GM12801 (cell line): Measurements from ENCODE around the gene ZBTB7C.

Source experiments
- TF ChIP-seq, protein P1 (sequence below): IDR thresholded peaks from one replicate; pipeline ENCODE4 v1.5.1; 2011; ENCODE audit warnings: control low read depth; ENCODE audit not compliant: insufficient read length; ENCODE audit errors: extremely low read depth

ZBTB7C gene

DNA sequence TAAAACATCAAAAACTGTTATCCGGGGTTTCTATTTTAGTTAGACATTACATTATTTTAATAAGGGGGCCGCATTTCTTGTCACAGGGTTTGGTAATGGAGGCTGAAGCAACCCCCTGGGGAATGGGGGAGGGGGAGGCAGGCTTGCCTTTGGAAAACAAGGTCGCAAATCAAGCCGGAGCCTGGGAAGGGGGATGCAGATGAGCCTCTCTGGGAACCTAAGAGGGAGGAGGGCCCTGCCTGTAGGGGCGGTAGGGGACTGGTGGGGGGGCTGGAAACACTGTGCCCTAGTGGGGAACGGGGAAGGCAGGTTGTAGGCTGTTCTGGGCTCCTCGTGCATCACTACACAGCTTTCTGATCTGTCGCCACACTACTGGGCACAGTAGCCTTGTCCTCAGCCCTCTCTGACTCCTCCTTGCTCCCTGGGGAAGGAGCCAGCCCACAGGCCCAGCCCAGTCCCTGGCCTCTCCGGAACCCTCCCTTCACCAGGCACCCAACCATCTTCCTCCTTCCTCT is 308.5 kb downstream of the ZBTB7C start:
- TF ChIP-seq, protein P1, sequence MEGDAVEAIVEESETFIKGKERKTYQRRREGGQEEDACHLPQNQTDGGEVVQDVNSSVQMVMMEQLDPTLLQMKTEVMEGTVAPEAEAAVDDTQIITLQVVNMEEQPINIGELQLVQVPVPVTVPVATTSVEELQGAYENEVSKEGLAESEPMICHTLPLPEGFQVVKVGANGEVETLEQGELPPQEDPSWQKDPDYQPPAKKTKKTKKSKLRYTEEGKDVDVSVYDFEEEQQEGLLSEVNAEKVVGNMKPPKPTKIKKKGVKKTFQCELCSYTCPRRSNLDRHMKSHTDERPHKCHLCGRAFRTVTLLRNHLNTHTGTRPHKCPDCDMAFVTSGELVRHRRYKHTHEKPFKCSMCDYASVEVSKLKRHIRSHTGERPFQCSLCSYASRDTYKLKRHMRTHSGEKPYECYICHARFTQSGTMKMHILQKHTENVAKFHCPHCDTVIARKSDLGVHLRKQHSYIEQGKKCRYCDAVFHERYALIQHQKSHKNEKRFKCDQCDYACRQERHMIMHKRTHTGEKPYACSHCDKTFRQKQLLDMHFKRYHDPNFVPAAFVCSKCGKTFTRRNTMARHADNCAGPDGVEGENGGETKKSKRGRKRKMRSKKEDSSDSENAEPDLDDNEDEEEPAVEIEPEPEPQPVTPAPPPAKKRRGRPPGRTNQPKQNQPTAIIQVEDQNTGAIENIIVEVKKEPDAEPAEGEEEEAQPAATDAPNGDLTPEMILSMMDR: no peak

DNA sequence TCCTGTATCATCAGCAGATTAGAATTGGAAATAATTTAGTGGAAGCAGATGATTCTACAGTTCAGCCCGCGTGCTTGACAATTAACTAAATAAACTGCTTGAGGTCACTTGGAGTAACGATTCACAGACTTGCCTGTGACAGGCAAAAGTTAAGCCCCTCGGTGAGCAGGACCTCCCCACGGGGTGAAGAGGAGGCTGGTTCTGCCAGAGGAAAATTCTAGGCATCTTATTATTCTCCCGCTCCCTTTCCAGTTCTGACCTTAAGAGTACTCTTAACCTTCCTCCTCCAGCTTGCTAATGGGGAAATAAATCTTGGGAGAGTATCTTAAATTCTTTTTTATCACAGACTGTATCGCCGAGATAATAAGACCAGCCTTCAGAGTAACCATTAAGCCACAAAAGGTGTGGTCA is 309.0 kb downstream of the ZBTB7C start:
- TF ChIP-seq, protein P1: no peak

DNA sequence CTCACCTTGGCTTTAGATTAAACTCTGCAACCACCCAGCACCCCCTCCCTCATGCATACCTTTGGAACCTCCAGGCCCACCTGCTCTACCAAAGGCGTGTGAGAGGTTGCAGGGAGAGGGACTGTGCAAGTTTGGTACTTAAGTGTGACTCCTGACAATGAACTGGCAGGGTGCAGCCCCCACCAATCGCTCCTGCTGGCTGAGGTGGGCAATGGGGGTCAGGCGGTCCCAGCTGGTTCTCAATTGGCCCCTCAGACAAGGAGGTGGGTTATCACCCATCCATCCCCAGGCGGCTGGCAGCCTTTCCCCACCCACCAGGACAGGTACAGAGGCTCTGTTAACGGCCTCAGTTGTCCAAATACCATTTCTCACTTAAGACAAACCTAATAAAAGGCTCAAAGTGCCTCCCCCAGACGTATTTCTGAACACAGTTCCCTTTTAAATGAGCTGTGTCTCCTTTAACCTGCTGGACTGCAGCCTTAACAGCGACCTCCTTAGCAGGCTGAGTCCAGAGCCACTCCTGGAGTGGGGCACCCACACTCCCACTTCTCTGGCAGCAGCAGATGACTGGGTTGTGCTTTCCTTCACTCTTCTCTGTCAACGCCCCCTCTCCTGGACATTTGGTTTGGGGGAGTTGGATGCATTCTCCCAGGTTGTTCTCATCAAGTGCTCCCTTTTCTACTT is 309.6 kb downstream of the ZBTB7C start:
- TF ChIP-seq, protein P1: no peak

DNA sequence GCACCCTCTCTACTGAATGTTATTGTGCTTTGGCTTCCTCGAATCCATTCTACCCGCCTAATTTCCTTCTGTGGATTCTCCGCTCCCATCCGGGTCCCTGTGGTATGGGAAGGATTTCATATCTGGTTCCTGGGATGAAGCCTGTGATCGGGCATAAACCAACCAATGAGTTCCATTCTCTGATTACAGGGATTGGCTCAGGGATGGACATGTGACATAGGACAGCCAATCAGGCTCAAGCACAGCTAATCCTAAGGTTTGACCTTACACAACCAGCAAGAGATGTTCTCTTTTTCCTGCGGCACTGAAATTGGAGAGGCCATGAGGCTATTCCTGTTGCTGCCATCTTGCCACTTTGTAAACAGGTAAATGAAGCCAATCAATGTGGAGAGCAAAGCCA is 310.6 kb downstream of the ZBTB7C start:
- TF ChIP-seq, protein P1: no peak

DNA sequence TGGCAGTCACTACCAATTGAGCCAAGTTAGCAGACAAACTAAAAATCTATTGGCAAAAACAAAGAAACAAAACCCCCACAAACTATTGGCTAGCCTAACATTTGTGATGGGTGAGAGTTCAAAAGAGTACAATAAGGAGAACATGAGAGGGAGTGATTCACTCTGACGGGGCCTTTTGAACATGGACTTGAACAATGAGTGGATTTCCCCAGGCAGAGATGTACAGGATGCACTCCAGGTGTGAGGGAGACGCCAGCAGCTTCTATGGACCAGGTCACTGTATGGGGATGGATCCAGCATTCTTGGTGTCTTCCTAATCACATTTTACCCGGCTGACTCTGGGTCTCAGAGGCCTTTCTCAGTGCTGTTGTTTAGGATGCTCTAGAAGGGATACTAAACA is 311.2 kb downstream of the ZBTB7C start:
- TF ChIP-seq, protein P1: no peak

DNA sequence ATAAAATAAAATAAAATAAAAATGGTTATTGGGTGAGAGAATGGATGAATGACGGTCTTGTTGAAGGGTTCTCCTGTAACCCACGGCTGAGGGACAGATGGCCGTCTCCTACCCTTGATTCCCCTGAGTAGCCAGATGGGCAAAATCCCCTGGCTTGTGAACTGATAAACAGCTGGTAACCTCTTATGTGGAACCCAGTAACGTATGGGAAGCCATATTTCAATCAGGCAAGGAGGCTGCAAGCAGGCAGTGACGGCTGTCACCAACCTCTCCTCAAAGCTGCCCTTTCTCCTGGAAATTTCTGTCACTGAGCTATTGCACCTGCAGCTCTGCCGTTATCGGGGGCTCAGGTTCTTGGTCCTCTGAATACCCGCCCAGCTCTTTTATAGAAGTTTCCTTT is 313.5 kb downstream of the ZBTB7C start:
- TF ChIP-seq, protein P1: no peak

DNA sequence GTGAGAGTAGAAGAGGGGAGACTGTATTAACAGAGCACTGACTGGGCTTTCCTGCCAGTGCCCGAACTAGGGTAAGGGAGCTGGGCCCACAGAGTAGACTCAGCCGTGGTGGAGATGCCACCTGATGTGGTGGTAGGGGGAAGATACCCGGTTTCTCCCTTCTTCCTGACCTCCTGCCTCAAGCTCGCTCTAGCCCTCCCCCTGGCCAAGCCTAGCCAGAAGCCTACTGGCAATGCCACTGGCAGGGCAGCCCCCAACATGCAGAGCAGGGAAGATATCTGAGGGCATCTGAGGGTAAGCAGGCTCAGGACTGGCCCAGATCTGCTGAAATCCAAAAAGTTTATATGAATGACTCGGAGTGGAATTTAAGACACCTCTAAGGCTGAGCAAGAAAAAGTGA is 316.1 kb downstream of the ZBTB7C start:
- TF ChIP-seq, protein P1: no peak
